Smooth muscle cell (in vitro differentiated cells): ENCODE results near the gene GZF1. TPM values are rescaled to one million over a fixed set of nuclear protein-coding genes. Genes with fewer than 3 reads are reported as not detected.

Experiments
- DNase-seq: peaks from one replicate; lab custom pipeline; 2025; ENCODE audit not compliant: unreplicated experiment; lab: John Stamatoyannopoulos, UW
- H2AFZ ChIP-seq: fragments of 200-600 bp; sonication (generic); 2 replicates; pipeline ENCODE4 v1.6.0; 2016; ENCODE audit warnings: antibody characterized with exemption, low read depth, mild to moderate bottlenecking
- H3F3A ChIP-seq: fragments of 200-600 bp; sonication (generic); 2 replicates; pipeline ENCODE4 v1.6.0; 2017; ENCODE audit warnings: antibody characterized with exemption, low read depth
- H3K27ac ChIP-seq: fragments of 200-600 bp; sonication (generic); 2 replicates; pipeline ENCODE4 v1.5.1; 2016; ENCODE audit warnings: low read depth, mild to moderate bottlenecking
- H3K27me3 ChIP-seq: fragments of 200-600 bp; sonication (generic); 2 replicates; pipeline ENCODE4 v1.6.1; 2016; ENCODE audit warnings: low read depth, mild to moderate bottlenecking
- H3K36me3 ChIP-seq: fragments of 200-600 bp; sonication (generic); 2 replicates; pipeline ENCODE4 v1.5.1; 2016; ENCODE audit warnings: low read depth
- H3K4me1 ChIP-seq: fragments of 200-600 bp; sonication (generic); 2 replicates; pipeline ENCODE4 v1.5.1; 2016; ENCODE audit warnings: low read depth
- H3K4me2 ChIP-seq: fragments of 200-600 bp; sonication (generic); 2 replicates; pipeline ENCODE4 v1.6.0; 2016; ENCODE audit warnings: mild to moderate bottlenecking
- H3K4me3 ChIP-seq: fragments of 200-600 bp; sonication (generic); 2 replicates; pipeline ENCODE4 v1.5.1; 2016; ENCODE audit warnings: mild to moderate bottlenecking
- H3K79me2 ChIP-seq: fragments of 200-600 bp; sonication (generic); 2 replicates; pipeline ENCODE4 v1.6.0; 2016; ENCODE audit warnings: low read depth, mild to moderate bottlenecking
- H3K9ac ChIP-seq: fragments of 200-600 bp; sonication (generic); 2 replicates; pipeline ENCODE4 v1.6.0; 2016; ENCODE audit warnings: low read depth
- H3K9me3 ChIP-seq: fragments of 200-600 bp; sonication (generic); replicated peaks from 2 replicates; pipeline ENCODE4 v1.5.1; 2016; ENCODE audit warnings: low read depth
- H4K20me1 ChIP-seq: fragments of 200-600 bp; sonication (generic); 2 replicates; pipeline ENCODE4 v1.6.0; 2016; ENCODE audit warnings: low read depth
- WGBS: methylation state at CpG from one replicate; pipeline ENCODE4 v1.1.7; 2016; ENCODE audit warnings: low lambda C conversion rate; 5-methylcytosine and 5-hydroxymethylcytosine counted together
- polyA plus RNA-seq: library from polyadenylated mRNA; unstranded; fragments of >200 nt; fragmentation: Nextera tagmentation; extraction: Ambion mirVana; gene quantifications from 2 replicates; pipeline ENCODE4 v1.2.1, GENCODE V29; 2016
- total RNA-seq: library from RNA; depleted of rRNA; stranded (reverse); fragments of >200 nt; gene quantifications from 2 replicates; pipeline ENCODE4 v1.2.3, GENCODE V29; 2014
- TF ChIP-seq, protein P1 (sequence below): fragments of 200-600 bp; sonication (generic); IDR thresholded peaks from 2 replicates; pipeline ENCODE4 v1.5.1; 2017; ENCODE audit warnings: borderline replicate concordance, mild to moderate bottlenecking, antibody characterized with exemption; ENCODE audit not compliant: insufficient read depth, poor library complexity, severe bottlenecking

Gene GZF1
- total and polyA plus RNA-seq, 2 experiments from 2014 or later = 6.0 to 13.7 TPM

DNA sequence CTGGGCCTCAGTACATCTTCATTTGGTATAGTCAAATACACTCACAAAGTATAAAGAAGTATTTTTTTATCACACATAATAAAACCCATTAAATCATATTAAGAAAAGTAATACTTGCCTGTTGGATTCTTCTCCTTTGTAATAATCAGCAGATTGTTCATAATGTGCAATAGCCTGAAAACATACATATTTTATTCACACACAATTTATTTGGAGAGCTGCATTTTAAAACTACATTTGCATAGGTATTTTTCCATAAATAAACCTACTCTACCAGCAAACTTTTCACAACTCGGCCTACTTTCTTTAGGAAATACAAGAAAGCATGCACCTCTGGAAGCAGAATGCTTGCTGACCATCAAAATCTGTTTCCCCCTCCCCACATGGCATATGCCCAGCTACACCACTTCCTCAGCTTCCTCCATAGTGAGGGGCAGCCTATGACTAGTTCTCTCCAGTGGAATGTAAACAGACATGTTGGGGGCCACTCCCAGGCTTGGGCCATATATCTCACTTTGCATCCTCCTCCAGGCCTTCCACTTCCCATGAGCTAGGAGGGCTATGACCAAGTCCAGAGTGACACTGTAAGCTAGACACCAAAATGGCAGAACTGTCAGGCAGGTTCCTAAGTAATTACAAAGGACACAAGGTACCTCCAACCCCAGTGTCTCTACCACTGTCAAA is 28.3 kb downstream of the GZF1 start:
- Histone ChIP-seq H2AFZ (no peak overlapping the region), H3K36me3 (peaks cover 10% of the 10 kb centered on the region), H3K4me1 (no peaks in the 10 kb centered on the region), H3K9ac (no peak overlapping the region), H3K27ac (peak overlapping the region; percentile 9), H3K4me2 (no peak overlapping the region), H3F3A (no peaks in the 10 kb centered on the region), H4K20me1 (peaks cover 8% of the 10 kb centered on the region), H3K27me3 (no peaks in the 10 kb centered on the region), H3K79me2 (peaks cover 14% of the 10 kb centered on the region), H3K9me3 (no peaks in the 10 kb centered on the region), H3K4me3 (no peak overlapping the region)
- 100% methylated on average over 1 of the region's 1 CpG for WGBS
- no peak for DNase-seq
- TF ChIP-seq, protein P1, sequence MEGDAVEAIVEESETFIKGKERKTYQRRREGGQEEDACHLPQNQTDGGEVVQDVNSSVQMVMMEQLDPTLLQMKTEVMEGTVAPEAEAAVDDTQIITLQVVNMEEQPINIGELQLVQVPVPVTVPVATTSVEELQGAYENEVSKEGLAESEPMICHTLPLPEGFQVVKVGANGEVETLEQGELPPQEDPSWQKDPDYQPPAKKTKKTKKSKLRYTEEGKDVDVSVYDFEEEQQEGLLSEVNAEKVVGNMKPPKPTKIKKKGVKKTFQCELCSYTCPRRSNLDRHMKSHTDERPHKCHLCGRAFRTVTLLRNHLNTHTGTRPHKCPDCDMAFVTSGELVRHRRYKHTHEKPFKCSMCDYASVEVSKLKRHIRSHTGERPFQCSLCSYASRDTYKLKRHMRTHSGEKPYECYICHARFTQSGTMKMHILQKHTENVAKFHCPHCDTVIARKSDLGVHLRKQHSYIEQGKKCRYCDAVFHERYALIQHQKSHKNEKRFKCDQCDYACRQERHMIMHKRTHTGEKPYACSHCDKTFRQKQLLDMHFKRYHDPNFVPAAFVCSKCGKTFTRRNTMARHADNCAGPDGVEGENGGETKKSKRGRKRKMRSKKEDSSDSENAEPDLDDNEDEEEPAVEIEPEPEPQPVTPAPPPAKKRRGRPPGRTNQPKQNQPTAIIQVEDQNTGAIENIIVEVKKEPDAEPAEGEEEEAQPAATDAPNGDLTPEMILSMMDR = no peak

DNA sequence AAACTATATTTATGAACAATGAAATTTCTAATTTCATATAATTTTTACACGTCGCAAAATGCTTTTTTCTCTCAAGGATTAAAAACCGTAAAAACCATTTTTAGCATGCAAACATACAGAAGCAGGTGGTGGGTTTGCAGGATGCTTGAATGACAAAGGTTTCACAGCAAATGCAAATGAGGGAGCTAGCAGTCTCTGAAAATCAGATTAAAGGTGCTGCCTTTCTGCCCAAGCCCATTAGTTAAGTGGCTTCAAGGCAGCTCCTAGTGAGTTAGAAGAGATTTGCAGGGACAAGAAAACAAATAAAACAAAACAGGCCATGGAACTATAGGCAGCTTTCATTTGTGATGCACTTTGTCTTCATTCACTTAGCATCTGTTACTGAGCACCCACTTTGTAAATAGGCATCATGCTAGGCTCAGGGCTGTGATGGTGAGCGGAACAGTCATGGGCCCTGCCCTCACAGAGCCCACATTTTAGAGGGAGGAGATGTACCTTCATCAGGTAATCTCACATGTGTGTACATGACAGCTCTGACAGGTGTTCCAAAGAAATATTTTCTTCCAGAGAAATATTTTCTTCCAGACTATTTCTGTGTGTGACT is 29.8 kb downstream of the GZF1 start:
- no peak for DNase-seq
- H3K9me3 ChIP-seq = no peaks in the 10 kb centered on the region
- H3K9ac ChIP-seq = no peak overlapping the region
- TF ChIP-seq, protein P1 = no peak
- no peaks in the 10 kb centered on the region for H3K4me1 ChIP-seq
- peaks cover 19% of the 10 kb centered on the region for H4K20me1 ChIP-seq
- H3K79me2 ChIP-seq = peaks cover 21% of the 10 kb centered on the region
- no peak overlapping the region for H3K4me3 ChIP-seq
- no peaks in the 10 kb centered on the region for H3K27me3 ChIP-seq
- WGBS = 93% methylated on average over 4 of the region's 4 CpGs
- H3F3A ChIP-seq = no peaks in the 10 kb centered on the region
- H2AFZ ChIP-seq = no peak overlapping the region
- H3K4me2 ChIP-seq = no peak overlapping the region
- no peak overlapping the region for H3K27ac ChIP-seq
- peaks cover 10% of the 10 kb centered on the region for H3K36me3 ChIP-seq

DNA sequence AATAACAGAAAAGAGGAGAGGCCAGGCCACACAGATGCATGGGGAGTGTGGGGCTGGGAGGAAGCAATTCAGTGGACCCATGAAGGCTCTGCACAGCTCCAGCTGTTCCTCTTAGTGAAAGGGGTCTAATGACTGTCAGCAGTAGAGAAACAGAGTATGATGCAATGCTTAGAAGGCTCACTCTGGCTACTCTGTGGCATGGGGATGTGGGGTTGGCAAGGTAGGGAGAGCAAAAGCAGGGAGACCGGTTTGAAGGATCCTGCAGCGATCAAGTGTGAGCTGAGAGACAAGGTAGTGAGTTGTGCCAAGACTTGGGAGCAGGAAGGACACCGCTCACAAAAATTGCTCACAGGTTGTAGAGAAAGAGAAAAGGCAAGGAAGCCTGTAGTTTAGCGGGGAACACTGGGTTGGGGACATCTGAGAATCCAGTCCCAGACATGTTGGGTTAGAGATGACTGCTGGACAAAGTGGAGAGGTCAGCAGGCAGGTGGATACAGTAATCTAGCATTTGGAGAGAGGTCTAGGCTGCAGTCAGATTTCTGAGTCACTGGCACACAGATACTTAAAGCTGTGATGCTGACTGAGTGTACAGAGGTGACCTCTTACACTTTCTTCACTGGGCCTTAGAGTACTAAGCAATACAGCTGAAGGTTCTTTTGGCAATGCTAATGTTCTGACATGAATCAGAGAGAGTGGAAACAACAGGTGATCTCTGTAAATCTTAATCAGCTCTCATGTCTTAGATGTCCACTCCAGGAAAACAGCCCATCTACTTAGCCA is 32.2 kb downstream of the GZF1 start:
- H3K9ac ChIP-seq = no peak overlapping the region
- no peak overlapping the region for H3K4me2 ChIP-seq
- H3F3A ChIP-seq = peaks cover 4% of the 10 kb centered on the region
- H3K27ac ChIP-seq = no peak overlapping the region
- H4K20me1 ChIP-seq = peaks cover 40% of the 10 kb centered on the region
- no peaks in the 10 kb centered on the region for H3K9me3 ChIP-seq
- no peaks in the 10 kb centered on the region for H3K36me3 ChIP-seq
- H2AFZ ChIP-seq = no peak overlapping the region
- H3K27me3 ChIP-seq = no peaks in the 10 kb centered on the region
- H3K79me2 ChIP-seq = peaks cover 16% of the 10 kb centered on the region
- H3K4me1 ChIP-seq = no peaks in the 10 kb centered on the region
- TF ChIP-seq, protein P1 = no peak
- WGBS = 91% methylated on average over 4 of the region's 4 CpGs
- DNase-seq = no peak
- no peak overlapping the region for H3K4me3 ChIP-seq
